Astrocyte of the spinal cord (primary cell): ENCODE results near the gene PUSL1.

Experiments
- DNase-seq: peaks from one replicate; pipeline ENCODE4 v3.0.0; 2011; ENCODE audit warnings: low read depth, low spot score
- H3K4me3 ChIP-seq: 2 replicates; pipeline ENCODE4 v1.5.1; 2011; ENCODE audit warnings: low read depth, mild to moderate bottlenecking, low read length, moderate library complexity
- in situ Hi-C: cut with HindIII; loops from 2 replicates; pipeline ENCODE4 v1.10.0; 2017; ENCODE audit warnings: low sequenced_read_pairs
- TF ChIP-seq, protein P1 (sequence below): IDR thresholded peaks from 2 replicates; pipeline ENCODE4 v1.5.1; 2012; ENCODE audit warnings: low read depth, mild to moderate bottlenecking, low read length, inconsistent platforms

Gene PUSL1

DNA sequence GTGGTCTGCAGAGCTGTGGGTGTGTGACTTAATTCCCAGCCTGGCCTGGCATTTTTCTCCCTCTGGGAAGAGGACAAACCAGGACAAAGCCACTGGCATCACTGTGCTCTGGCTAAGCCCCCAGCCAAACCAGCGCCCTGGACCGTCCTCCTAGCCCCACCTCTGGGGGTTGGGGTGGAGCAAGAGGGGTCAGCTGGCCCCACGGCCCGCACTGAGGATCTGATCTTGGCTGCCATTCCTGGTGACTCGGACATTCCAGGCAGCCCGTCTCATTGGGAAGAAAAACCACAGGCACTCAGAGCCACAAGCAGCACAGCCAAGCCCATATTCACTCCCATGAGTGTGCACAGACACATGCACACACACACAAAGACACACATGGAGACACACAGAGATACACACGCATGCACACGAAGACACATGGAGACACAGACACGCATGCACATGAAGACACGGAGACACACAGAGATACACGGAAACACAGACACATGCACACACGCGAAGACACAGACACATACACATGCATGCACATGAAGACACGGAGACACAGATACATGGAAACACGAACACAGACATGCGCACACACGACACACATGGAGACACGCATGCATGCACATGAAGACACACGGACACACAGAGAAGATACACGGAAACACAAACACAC is 52.2 kb downstream of the PUSL1 start:
- TF ChIP-seq, protein P1, sequence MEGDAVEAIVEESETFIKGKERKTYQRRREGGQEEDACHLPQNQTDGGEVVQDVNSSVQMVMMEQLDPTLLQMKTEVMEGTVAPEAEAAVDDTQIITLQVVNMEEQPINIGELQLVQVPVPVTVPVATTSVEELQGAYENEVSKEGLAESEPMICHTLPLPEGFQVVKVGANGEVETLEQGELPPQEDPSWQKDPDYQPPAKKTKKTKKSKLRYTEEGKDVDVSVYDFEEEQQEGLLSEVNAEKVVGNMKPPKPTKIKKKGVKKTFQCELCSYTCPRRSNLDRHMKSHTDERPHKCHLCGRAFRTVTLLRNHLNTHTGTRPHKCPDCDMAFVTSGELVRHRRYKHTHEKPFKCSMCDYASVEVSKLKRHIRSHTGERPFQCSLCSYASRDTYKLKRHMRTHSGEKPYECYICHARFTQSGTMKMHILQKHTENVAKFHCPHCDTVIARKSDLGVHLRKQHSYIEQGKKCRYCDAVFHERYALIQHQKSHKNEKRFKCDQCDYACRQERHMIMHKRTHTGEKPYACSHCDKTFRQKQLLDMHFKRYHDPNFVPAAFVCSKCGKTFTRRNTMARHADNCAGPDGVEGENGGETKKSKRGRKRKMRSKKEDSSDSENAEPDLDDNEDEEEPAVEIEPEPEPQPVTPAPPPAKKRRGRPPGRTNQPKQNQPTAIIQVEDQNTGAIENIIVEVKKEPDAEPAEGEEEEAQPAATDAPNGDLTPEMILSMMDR, result no peak
- in situ Hi-C loops, result no loop called here
- DNase-seq, result peak; percentile 92
- H3K4me3 ChIP-seq, result no peak overlapping the region
